C4-2B (cell line): ENCODE data around the gene ZDHHC17.

Experiments used
- ZFX ChIP-seq: fragments of 450-650 bp; IDR thresholded peaks from 2 replicates; pipeline ENCODE4 v1.6.1; 2017
- TF ChIP-seq, protein P1 (sequence below): fragments of 450-650 bp; conservative IDR thresholded peaks from 2 replicates; pipeline ENCODE4 v1.5.1; 2017; ENCODE audit warnings: mild to moderate bottlenecking

DNA sequence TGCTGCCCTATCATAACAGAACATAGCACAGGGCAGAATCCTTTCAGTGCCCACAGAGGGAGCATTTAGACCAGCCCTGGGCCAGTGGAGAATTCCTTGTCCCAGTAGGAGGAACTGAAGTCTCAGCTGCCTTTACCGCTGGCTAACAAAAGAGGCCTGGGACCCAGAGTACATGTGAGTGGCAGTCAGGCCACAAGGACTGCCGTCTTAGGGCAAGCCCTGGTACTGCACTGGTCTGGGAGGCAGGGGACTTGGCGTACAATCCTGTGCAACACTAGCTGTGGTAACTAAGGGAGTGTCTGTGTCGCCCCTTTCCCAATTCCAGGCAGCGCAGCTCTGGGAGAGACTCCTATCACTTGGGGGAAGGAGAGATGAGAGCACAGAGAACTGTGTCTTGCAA, 131.9 kb downstream of the ZDHHC17 start:
- TF ChIP-seq, protein P1, sequence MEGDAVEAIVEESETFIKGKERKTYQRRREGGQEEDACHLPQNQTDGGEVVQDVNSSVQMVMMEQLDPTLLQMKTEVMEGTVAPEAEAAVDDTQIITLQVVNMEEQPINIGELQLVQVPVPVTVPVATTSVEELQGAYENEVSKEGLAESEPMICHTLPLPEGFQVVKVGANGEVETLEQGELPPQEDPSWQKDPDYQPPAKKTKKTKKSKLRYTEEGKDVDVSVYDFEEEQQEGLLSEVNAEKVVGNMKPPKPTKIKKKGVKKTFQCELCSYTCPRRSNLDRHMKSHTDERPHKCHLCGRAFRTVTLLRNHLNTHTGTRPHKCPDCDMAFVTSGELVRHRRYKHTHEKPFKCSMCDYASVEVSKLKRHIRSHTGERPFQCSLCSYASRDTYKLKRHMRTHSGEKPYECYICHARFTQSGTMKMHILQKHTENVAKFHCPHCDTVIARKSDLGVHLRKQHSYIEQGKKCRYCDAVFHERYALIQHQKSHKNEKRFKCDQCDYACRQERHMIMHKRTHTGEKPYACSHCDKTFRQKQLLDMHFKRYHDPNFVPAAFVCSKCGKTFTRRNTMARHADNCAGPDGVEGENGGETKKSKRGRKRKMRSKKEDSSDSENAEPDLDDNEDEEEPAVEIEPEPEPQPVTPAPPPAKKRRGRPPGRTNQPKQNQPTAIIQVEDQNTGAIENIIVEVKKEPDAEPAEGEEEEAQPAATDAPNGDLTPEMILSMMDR = no peak
- TF ChIP-seq ZFX = no peak
